Smooth muscle cell (in vitro differentiated cells): Measurements from ENCODE around the gene MAP2K6. TPM values are rescaled to one million over a fixed set of nuclear protein-coding genes. Genes with fewer than 3 reads are reported as not detected.

ENCODE experiments used
- DNase-seq: peaks from one replicate; lab custom pipeline; 2025; ENCODE audit not compliant: unreplicated experiment; lab: John Stamatoyannopoulos, UW
- H2AFZ ChIP-seq: fragments of 200-600 bp; sonication (generic); 2 replicates; pipeline ENCODE4 v1.6.0; 2016; ENCODE audit warnings: antibody characterized with exemption, low read depth, mild to moderate bottlenecking
- H3F3A ChIP-seq: fragments of 200-600 bp; sonication (generic); 2 replicates; pipeline ENCODE4 v1.6.0; 2017; ENCODE audit warnings: antibody characterized with exemption, low read depth
- H3K27ac ChIP-seq: fragments of 200-600 bp; sonication (generic); 2 replicates; pipeline ENCODE4 v1.5.1; 2016; ENCODE audit warnings: low read depth, mild to moderate bottlenecking
- H3K27me3 ChIP-seq: fragments of 200-600 bp; sonication (generic); 2 replicates; pipeline ENCODE4 v1.6.1; 2016; ENCODE audit warnings: low read depth, mild to moderate bottlenecking
- H3K36me3 ChIP-seq: fragments of 200-600 bp; sonication (generic); 2 replicates; pipeline ENCODE4 v1.5.1; 2016; ENCODE audit warnings: low read depth
- H3K4me1 ChIP-seq: fragments of 200-600 bp; sonication (generic); 2 replicates; pipeline ENCODE4 v1.5.1; 2016; ENCODE audit warnings: low read depth
- H3K4me2 ChIP-seq: fragments of 200-600 bp; sonication (generic); 2 replicates; pipeline ENCODE4 v1.6.0; 2016; ENCODE audit warnings: mild to moderate bottlenecking
- H3K4me3 ChIP-seq: fragments of 200-600 bp; sonication (generic); 2 replicates; pipeline ENCODE4 v1.5.1; 2016; ENCODE audit warnings: mild to moderate bottlenecking
- H3K79me2 ChIP-seq: fragments of 200-600 bp; sonication (generic); 2 replicates; pipeline ENCODE4 v1.6.0; 2016; ENCODE audit warnings: low read depth, mild to moderate bottlenecking
- H3K9ac ChIP-seq: fragments of 200-600 bp; sonication (generic); 2 replicates; pipeline ENCODE4 v1.6.0; 2016; ENCODE audit warnings: low read depth
- H3K9me3 ChIP-seq: fragments of 200-600 bp; sonication (generic); replicated peaks from 2 replicates; pipeline ENCODE4 v1.5.1; 2016; ENCODE audit warnings: low read depth
- H4K20me1 ChIP-seq: fragments of 200-600 bp; sonication (generic); 2 replicates; pipeline ENCODE4 v1.6.0; 2016; ENCODE audit warnings: low read depth
- CTCF ChIP-seq: fragments of 200-600 bp; sonication (generic); IDR thresholded peaks from 2 replicates; pipeline ENCODE4 v1.5.1; 2017; ENCODE audit warnings: borderline replicate concordance, mild to moderate bottlenecking, antibody characterized with exemption; ENCODE audit not compliant: insufficient read depth, poor library complexity, severe bottlenecking
- WGBS: methylation state at CpG from one replicate; pipeline ENCODE4 v1.1.7; 2016; ENCODE audit warnings: low lambda C conversion rate; 5-methylcytosine and 5-hydroxymethylcytosine counted together
- polyA plus RNA-seq: library from polyadenylated mRNA; unstranded; fragments of >200 nt; fragmentation: Nextera tagmentation; extraction: Ambion mirVana; gene quantifications from 2 replicates; pipeline ENCODE4 v1.2.1, GENCODE V29; 2016
- total RNA-seq: library from RNA; depleted of rRNA; stranded (reverse); fragments of >200 nt; gene quantifications from 2 replicates; pipeline ENCODE4 v1.2.3, GENCODE V29; 2014

MAP2K6 gene
- total and polyA plus RNA-seq, 2 experiments from 2014 or later: 5.0 to 8.1 TPM

- Histone ChIP-seq H3K27me3 (no peaks in the 10 kb centered on the region), H3K4me1 (no peaks in the 10 kb centered on the region), H3F3A (no peaks in the 10 kb centered on the region), H3K9ac (no peak overlapping the region), H3K9me3 (no peaks in the 10 kb centered on the region), H2AFZ (no peak overlapping the region), H3K4me2 (no peak overlapping the region), H3K4me3 (no peak overlapping the region), H3K36me3 (no peaks in the 10 kb centered on the region), H3K27ac (no peak overlapping the region), H4K20me1 (no peaks in the 10 kb centered on the region), H3K79me2 (no peaks in the 10 kb centered on the region)
- WGBS: 95% methylated on average over 1 of the region's 1 CpG
- TF ChIP-seq CTCF: no peak
- DNase-seq: no peak
These were observed 40.5 kb downstream of the MAP2K6 start for GRCh38 chr17:69455040-69455439.

- H3K79me2 ChIP-seq: no peaks in the 10 kb centered on the region
- TF ChIP-seq CTCF: no peak
- H3K27ac ChIP-seq: no peak overlapping the region
These were observed 43.1 kb downstream of the MAP2K6 start for GRCh38 chr17:69457603-69458002.

GRCh38 chr17:69460963-69461922 is 46.7 kb downstream of the MAP2K6 start:
- no peak overlapping the region for H3K4me3 ChIP-seq
- no peak overlapping the region for H2AFZ ChIP-seq
- H3K4me2 ChIP-seq: no peak overlapping the region
- no peaks in the 10 kb centered on the region for H3K27me3 ChIP-seq
- no peak for DNase-seq
- H4K20me1 ChIP-seq: no peaks in the 10 kb centered on the region
- H3F3A ChIP-seq: no peaks in the 10 kb centered on the region
- no peak overlapping the region for H3K27ac ChIP-seq
- no peaks in the 10 kb centered on the region for H3K9me3 ChIP-seq
- H3K4me1 ChIP-seq: no peaks in the 10 kb centered on the region
- no peaks in the 10 kb centered on the region for H3K36me3 ChIP-seq
- H3K79me2 ChIP-seq: no peaks in the 10 kb centered on the region
- no peak for TF ChIP-seq CTCF
- no peak overlapping the region for H3K9ac ChIP-seq
- WGBS: 85% methylated on average over 12 of the region's 12 CpGs

More at GRCh38 chr17:69457603-69458002, 43.1 kb downstream of the MAP2K6 start:
- no peak for DNase-seq
- 77% methylated on average over 3 of the region's 3 CpGs for WGBS
- Histone ChIP-seq H4K20me1 (no peaks in the 10 kb centered on the region), H3F3A (no peaks in the 10 kb centered on the region), H3K4me2 (no peak overlapping the region), H3K9me3 (no peaks in the 10 kb centered on the region), H3K4me1 (no peaks in the 10 kb centered on the region), H3K36me3 (no peaks in the 10 kb centered on the region), H3K9ac (no peak overlapping the region), H3K27me3 (no peaks in the 10 kb centered on the region), H3K4me3 (no peak overlapping the region), H2AFZ (no peak overlapping the region)
